Measurements from ENCODE around the gene RNF126.
A peak's percentile ranks its signal among the peaks of the same experiment; 100 is the strongest.

RNF126 gene

GRCh38 chr19:661427-662196, 1.4 kb downstream of the RNF126 start:
- in situ Hi-C loops (cut with HindIII; ENCODE audit: low sequenced_read_pairs): no loop called here
- DNase-seq (ENCODE audit: low read depth): no peak
- TF ChIP-seq, protein P1, sequence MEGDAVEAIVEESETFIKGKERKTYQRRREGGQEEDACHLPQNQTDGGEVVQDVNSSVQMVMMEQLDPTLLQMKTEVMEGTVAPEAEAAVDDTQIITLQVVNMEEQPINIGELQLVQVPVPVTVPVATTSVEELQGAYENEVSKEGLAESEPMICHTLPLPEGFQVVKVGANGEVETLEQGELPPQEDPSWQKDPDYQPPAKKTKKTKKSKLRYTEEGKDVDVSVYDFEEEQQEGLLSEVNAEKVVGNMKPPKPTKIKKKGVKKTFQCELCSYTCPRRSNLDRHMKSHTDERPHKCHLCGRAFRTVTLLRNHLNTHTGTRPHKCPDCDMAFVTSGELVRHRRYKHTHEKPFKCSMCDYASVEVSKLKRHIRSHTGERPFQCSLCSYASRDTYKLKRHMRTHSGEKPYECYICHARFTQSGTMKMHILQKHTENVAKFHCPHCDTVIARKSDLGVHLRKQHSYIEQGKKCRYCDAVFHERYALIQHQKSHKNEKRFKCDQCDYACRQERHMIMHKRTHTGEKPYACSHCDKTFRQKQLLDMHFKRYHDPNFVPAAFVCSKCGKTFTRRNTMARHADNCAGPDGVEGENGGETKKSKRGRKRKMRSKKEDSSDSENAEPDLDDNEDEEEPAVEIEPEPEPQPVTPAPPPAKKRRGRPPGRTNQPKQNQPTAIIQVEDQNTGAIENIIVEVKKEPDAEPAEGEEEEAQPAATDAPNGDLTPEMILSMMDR (IDR thresholded peaks at IDR 0.05; ENCODE audit: low read depth, low read length, missing control alignments): no peak
- peak overlapping the region; percentile 90 for H3K4me3 ChIP-seq (ENCODE audit: low read depth, low read length)

GRCh38 chr19:660793-661426, 2.1 kb downstream of the RNF126 start:
- TF ChIP-seq, protein P1 (IDR thresholded peaks at IDR 0.05; ENCODE audit: low read depth, low read length, missing control alignments): no peak
- no peak for DNase-seq (ENCODE audit: low read depth)
- in situ Hi-C loops (cut with HindIII; ENCODE audit: low sequenced_read_pairs): no loop called here
- peak overlapping the region; percentile 90 for H3K4me3 ChIP-seq (ENCODE audit: low read depth, low read length)

DNA sequence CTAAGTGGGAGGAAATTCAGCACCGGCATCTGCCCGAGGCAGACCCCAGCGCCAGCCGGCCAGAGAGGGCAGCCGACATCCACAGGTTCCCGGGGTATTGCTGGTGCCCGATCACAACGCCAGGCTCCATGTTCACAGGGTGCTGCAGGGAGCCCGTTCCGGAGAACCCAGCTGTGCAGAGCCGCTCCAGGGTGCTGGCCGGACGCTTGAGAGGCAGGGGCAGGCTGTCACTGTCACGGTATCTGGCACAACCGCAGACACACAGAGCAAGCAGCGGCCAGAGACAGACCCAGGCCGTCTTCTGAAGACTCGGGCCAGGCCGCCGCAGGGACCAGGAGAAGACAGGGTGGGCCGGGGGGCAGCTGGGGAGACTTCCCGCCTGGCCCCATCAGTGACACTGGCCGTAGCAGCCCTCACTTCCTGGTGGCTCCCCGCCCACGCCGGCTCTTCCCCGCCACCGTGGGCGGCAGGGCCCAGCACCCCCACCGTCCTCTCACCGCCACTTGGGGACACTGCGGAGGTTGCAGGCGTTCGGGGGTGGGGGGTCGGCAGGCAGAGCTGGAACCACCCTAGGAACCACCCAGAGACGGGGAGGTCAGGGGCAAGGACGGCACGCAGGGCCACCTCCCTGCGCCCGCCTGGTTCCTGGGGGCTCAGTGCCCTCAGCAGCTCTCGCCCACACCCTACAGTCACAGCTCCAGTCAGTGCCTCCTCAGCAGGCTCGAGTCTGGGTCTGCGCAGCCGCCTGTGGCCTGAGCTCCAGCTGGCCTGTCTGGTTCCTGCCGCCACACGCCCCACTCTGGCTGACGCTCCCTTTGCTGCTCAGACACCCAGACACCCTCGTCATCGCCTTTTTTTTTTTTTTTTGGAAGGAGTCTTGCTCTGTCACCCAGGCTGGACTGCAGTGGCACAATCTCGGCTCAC, 3.8 kb downstream of the RNF126 start:
- TF ChIP-seq, protein P1 (IDR thresholded peaks at IDR 0.05; ENCODE audit: low read depth, low read length, missing control alignments): no peak
- no peak for DNase-seq (ENCODE audit: low read depth)
- no peak overlapping the region for H3K4me3 ChIP-seq (ENCODE audit: low read depth, low read length)
- in situ Hi-C loops (cut with HindIII; ENCODE audit: low sequenced_read_pairs): no loop called here

DNA sequence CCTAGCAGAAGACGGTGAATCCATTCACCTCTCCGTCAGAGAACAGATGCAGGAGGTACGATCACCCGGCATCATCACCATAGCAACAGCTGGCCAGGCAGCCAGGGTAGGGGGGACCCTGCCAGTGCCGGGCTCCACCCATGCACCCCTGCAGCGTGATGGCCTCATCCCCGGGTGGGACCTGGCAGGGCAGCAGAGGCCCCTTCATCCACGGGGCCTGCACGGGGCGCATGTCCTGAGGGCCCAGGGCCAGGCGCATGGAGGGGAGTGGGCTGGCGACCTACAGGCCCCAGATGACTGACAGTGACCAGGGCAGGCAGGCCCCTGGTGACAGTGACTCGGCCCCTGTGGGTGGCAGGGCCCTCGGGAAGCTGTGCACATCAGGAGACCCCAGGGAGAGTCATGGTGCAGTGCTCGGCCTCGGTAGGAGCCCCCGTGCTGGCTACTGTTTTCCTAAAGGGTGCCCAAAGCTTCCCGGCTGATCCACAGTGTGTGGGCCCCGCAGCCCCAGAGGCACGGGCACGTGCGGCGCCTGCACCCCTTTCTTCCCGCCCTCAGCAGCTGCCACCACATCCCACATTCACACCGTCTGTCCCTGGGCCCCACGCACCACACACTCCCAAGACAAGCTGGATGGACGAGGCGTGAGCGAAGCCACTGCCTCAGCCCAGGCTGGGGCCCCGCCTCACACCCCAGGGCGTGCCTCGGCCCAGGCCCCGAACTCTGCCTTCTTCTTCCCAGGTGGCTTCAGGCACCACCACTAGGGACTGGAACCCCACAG, 4.8 kb downstream of the RNF126 start:
- TF ChIP-seq, protein P1 (IDR thresholded peaks at IDR 0.05; ENCODE audit: low read depth, low read length, missing control alignments): no peak
- H3K4me3 ChIP-seq (ENCODE audit: low read depth, low read length): no peak overlapping the region
- in situ Hi-C loops (cut with HindIII; ENCODE audit: low sequenced_read_pairs): no loop called here
- DNase-seq (ENCODE audit: low read depth): no peak

DNA sequence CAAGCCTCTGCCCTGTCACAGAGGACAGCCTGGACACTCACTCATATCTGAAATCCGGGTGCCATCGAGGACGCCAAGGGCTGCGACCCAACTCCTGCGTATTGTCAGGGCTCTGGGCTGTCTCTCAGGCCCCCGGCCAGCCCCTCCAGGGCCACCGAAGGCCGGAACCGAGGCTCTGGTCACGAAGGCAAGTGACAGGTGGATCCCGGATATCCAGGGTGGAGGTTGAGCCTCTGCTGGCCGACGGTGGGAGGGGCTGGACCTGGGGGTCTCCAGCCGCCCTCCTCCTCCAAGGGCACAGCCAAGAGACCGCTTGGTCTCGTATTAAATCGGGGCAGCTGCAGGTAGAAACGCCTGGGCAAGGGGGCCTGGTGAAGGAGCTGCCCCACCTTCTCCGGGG, 5.4 kb downstream of the RNF126 start:
- in situ Hi-C loops (cut with HindIII; ENCODE audit: low sequenced_read_pairs): no loop called here
- no peak for DNase-seq (ENCODE audit: low read depth)

More for the DNA sequence above, 5.4 kb downstream of the RNF126 start:
- TF ChIP-seq, protein P1 (IDR thresholded peaks at IDR 0.05; ENCODE audit: low read depth, low read length, missing control alignments): no peak
- H3K4me3 ChIP-seq (ENCODE audit: low read depth, low read length): no peak overlapping the region

Measured in astrocyte of the cerebellum (primary cell).